Renal pelvis (tissue), 3 donors: ENCODE results near the gene TCF20. TPM values are rescaled to one million over a fixed set of nuclear protein-coding genes. Genes with fewer than 3 reads are reported as not detected.

Source experiments
- polyA plus RNA-seq, 3 donors: library from polyadenylated mRNA; unstranded; fragments of 120-200 nt; gene quantifications; one replicate each; pipeline ENCODE4 v1.2.1, GENCODE V29; 2013; ENCODE audit not compliant: insufficient read length in 3 of 3

The TCF20 gene
- polyA plus RNA-seq, 3 donors, result 28.7 to 29.5 (median 29.2) TPM

Other genes starting within 250 kb of the TCF20 start
- gene NAGA, start 199.8 kb downstream of the TCF20 start, polyA plus RNA-seq, result 10 to 100 TPM; 26.2 to 28.8 (median 27.1) TPM
- gene PHETA2, start 196.4 kb downstream of the TCF20 start, polyA plus RNA-seq, result 10 to 100 TPM in 2 of 3 donors, 1 to 10 TPM in 1; 8.8 to 14.0 (median 12.3) TPM
- 100 to 1,000 TPM in 2 of 3 donors, 10 to 100 TPM in 1; 83.4 to 108 (median 102) TPM for gene SMDT1, start 191.0 kb downstream of the TCF20 start, polyA plus RNA-seq
- 100 to 1,000 TPM; 102 to 118 (median 103) TPM for gene NDUFA6, start 179.9 kb downstream of the TCF20 start, polyA plus RNA-seq
- gene CYP2D6, start 139.8 kb downstream of the TCF20 start, polyA plus RNA-seq, result 1 to 10 TPM; 3.3 to 8.5 (median 7.2) TPM
- 1 to 10 TPM in 2 of 3 donors, under 1 TPM in 1; 0.82 to 1.2 (median 1.0) TPM for gene NFAM1, start 161.8 kb upstream of the TCF20 start, polyA plus RNA-seq
- 10 to 100 TPM; 26.5 to 48.8 (median 34.5) TPM for gene RRP7A, start 249.1 kb upstream of the TCF20 start, polyA plus RNA-seq